Germinal center (tissue), 1 donor: ENCODE data around the gene MAP3K4.
"Not testable (repeated sequence)": the region's sequence is repeated elsewhere in the genome, so short reads cannot be mapped to it uniquely, and the experiment has no call there.

ENCODE experiments used
- DNase-seq: peaks from one replicate; pipeline ENCODE4 v3.0.0; 2012; ENCODE audit warnings: mixed read lengths, low spot score

The MAP3K4 gene

DNA sequence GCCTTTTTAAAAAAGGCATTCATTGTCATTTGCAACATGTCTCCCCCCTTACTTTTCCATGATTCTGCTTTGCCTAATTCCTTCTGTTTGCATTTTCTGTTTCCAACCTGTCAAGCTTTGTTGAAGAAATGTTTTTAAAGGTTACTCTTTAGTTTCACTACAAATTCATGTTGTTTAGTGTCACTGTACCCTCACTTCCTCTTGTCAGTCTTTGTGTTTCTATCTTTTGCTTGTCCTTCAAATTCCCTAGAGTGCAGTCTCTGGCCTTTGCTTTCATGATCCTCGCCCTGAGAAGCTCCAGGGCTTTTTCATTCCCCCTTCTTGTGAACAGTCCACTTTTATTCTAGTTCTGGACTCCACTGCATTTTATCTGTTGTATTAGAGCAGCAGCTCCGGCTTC is 90.6 kb downstream of the MAP3K4 start:
- DNase-seq, result no peak

DNA sequence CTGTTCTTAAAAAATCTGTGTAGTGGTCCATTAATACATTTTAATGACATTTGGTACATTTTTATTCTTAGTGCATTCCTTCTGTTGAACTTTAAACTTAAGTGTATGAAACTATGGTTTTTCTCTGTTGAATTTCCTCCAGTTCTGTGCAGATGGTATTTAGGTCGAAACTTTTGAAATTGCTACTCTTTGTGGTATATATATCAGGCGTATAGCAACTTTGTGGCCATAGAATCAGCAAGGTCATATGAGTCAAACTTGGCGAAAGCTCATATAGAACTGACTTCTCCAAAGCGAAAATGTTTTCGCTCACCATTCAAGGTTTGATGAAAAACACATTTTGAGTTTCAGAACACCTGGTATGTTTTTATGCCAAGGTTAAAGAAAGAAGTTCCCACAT is 93.7 kb downstream of the MAP3K4 start:
- DNase-seq, result no peak

DNA sequence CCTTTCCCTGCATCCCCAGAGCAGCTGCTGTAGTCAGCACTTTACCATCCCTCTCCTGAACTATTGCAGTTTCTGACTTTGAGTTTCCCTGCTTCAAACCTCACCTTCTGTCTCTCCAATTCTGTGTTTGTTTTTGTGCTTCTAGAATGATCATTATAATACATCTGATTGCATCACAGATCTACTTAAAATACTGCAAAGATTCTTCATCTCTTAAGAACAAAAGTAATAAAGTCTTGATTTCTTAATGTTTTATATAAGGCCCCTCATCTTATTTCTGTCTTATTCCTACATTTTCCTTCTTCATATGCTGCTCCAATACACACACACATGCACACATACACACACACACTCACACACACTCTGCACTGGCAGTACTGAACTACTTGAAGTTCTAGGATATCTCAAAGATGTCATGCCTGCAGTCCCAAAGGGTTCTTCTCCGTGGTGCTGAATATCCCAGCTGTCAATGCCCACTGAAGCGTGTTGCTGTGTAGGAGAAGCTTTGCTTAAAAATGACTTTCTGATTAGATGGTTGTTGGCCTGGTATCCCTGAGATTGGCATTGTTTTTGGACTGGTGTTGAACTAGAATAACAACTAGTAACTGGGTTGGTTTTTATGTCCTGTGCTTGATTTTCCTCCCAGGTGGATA is 97.2 kb downstream of the MAP3K4 start:
- DNase-seq, result no peak

DNA sequence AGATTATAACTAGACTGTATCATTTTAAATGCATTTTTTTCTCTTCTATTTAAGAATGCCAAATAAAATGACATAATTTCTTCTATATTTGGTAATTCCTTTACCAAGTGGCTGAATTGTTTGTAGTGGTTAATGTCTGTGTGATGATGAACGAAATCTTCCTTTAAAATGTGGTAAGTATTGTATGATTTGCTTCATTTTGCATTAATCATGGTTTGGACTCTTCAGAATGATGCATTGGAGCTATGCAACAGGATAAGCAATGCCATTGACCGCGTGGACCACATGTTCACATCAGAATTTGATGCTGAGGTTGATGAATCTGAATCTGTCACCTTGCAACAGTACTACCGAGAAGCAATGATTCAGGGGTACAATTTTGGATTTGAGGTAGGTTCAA is 99.6 kb downstream of the MAP3K4 start:
- DNase-seq, result no peak

DNA sequence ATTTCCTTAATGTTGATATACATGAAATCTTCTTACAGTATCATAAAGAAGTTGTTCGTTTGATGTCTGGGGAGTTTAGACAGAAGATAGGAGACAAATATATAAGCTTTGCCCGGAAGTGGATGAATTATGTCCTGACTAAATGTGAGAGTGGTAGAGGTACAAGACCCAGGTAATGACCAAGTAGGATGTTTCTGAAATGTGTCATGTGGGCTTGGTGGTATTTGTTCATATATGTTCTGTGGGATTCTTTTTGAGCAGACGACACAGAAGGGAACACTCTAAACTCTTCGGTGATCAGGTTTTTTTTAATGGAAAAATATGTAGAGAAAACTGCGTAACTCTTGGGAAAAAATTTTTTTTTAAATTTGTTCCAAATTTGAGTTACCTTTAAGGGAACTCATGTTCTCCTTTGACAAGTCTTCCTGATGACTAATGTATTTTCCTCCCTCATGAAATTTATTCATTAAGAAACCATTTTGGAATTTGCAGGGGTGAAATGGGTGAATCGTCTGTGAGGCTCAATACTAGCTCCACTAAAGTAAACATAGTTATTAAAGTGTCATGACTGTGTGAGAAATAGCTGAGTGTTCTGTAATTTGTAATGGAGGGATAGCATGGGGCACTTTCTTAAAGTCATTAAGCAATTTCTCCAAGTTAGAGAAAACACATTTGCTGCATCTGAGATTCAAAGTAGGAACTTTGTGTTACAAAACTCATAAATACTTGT is 100.6 kb downstream of the MAP3K4 start:
- DNase-seq, result no peak

DNA sequence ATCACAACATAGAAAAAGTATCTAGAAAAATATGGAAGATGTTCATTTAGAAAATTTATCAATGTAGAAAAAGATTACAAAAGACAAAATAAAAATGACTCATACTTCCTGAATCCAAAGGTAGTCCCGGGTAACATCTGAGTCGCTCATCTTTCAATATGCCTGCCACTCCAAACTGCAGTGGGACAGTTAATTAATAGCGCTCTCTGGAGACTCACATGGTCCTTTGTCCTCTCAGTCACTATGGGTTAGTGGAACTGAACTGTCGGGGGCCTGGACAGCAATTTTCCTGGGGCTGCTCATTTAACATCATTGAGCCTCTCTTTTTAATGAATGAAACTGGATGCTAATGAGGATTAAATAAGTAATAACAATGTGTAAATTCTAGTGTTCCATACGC is 103.4 kb downstream of the MAP3K4 start:
- no peak for DNase-seq

DNA sequence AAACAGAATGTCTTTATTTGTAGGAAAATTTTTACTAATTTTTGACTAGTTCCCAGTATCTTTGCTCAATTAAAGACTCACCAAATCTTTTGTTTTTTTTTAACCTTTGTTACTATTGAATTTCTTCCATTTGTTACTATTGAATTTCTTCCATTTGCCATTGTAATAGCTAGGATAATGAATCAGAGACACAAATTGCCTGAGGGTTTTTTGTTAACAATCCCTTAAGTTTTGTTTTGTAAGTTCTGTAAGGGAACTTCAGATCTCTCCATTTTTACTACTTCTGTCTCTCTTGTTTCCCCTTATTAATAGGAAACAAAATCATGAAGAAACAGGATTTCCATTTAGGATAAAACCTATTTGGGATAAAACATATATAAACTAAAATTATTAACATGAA is 104.3 kb downstream of the MAP3K4 start:
- no peak for DNase-seq

DNA sequence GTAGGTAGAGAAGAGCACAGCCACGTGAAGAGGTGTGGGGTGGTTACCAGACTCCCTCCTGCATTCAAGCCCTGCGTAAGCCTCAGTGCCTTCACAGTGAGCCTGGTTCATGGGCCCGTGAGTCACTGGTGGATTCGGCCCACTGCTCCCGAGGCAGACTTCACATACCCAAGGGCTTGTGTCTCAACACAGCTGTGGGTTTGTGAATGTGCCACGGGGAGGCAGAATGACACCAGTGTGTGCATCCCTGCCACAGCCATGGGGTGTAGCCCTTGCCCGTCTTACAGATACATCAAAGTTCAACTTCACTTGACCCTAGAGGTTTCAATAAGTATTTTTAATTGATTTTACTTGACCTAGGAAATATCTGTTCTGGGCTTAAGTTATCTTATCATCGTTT is 108.5 kb downstream of the MAP3K4 start:
- no peak for DNase-seq

DNA sequence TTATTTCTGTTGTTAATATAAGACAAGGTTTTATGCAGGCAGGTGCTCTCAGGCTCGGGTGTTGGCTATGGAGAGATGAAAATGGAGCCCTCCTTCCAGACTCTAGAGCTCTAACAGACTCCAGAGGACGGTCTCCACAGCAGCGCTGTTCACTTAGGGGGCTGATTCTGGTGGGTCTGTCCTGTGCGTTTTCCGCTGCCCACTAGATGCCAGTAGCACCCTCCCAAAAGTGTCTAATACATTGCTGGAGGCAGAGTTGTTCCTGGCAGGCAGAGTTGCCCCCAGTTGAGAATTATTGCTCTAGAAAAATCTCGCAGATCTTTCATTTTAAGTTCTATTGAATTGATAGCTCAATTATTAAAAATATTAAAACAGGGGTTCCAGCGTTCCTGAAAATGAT is 109.9 kb downstream of the MAP3K4 start:
- DNase-seq, result no peak

DNA sequence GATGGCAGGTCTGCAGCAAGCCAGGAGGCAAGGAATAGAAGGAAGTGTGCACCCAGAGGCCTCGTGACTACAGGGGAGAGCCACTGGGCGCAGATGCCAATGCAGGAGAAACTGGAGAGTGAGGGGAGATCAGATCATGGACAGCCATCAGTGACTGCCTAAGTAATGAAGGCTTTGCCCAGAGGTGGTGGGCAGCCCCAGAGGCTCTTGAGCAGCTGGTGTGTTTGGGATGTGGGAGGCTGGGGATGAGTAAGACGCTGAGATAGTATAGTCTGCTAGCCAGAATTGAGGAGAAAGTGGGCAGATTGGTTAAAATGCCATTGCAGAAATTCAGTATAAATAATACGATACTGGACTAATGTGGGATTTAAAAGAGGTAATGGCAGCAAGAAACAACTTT is 111.9 kb downstream of the MAP3K4 start:
- DNase-seq, result no peak

DNA sequence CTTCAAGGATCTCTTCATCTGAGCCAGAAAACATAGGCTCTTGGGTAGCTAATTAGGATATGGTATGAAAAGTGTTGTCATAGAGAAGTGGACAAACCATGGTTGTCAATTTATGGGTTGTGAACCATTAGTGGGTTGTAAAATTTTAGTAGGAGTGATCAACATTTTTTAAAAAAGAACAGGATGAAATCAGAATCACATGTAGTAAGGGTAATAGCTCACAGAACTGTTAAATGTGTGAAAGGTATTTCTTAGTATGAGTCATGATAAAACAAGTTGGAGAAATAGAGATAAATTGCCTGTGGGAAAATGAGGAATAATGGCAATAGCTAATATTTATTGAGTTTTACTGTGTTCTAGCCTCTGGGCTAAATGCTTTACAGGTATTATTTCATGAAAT is 113.4 kb downstream of the MAP3K4 start:
- DNase-seq, result no peak

DNA sequence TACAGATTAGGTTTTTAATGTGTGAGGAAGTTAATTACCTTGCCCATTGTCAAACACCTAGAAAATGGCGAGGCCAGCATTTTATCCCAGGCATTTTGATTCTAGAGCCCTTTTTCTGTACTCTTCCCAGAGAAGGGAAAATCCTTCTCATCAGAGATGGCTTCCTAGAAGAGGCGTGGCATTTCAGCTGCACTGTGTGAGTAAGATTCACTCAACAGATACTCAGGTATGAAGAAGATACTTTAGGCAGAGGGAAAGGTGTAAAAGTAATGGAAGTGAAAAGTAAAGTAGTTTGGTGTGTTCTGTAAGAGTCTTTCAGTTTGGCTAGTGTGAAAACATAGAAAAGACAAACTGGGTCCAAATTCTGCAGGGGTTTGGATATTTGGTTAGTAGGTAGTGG is 113.8 kb downstream of the MAP3K4 start:
- DNase-seq, result no peak

DNA sequence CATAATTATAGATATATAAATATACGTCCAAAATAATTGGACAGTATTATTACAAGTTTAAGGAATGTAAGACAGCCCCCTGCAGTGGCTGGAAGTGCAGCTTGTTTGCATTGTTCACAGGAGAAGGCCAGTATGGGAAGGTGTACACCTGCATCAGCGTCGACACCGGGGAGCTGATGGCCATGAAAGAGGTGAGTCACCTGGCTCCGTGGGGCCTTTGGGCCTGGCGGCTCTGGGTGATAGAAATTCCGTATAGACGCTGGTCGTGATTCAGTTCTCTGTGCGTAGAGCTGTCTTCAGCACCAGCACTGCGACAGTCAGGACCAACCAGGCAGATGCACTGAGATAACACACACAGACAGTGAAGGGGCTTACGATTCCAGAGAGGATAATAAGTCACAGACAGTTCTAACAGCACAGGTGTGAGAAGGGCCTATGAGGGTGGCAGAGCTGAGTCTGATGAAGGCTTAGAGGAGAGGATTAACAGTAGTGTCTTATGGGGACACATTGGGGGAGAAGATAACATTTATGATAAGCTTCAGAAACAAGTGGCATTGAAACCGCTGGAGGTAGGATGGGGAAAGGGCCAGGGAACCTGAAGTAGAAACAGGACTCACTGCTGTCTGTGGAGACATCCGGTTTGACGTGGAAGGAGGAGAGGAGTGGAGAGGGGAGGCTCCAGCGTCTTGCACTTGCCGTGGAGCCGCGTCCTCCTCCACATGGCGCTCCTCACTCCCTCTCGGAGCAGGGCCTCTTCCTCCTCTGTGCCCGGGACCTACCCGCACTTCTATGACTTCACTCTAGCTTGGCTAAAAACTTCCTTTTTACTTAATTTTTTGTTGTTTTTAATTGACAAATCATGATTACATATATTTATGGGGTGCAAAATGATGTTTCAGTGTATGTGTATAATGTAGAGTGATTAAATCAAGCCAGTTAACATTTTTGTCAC is 116.5 kb downstream of the MAP3K4 start:
- no peak for DNase-seq

DNA sequence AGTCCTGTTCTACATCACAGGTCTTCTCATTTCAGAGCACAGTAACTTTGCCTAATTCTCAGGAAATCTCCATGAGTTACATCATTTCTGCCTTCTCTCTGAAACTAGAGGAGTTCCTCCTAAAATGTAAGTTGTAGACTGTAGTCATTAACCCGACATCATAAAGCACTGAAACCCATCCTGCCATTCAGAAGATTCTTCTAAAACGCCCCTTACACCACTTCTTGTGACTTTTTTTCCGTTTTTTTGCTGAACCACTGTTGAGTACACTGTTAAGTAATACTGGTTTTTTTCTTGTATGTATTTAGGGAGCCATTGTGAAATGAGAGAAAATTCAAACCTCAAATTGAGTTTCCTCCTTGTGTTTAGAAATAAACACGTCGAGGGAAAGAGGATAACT is 117.3 kb downstream of the MAP3K4 start:
- DNase-seq, result no peak

DNA sequence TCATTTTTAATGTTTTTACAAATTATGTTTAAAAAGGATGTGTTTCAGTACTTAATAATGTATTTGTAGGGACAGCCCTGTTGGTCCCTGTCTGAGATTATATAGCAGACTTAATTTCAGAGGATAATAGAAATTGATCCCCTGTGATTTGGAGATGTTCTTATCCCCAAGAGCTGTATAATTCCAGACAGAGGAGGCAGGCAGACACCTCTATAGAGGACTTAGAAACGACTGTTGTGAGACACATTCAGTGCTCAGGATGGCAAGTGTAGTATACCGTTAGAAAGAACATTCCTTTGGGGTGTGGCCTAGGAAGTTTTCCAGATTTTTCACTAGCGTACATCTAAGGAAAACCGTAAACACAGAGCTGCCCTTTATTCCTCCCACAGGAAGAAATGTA is 117.8 kb downstream of the MAP3K4 start:
- DNase-seq, result no peak

DNA sequence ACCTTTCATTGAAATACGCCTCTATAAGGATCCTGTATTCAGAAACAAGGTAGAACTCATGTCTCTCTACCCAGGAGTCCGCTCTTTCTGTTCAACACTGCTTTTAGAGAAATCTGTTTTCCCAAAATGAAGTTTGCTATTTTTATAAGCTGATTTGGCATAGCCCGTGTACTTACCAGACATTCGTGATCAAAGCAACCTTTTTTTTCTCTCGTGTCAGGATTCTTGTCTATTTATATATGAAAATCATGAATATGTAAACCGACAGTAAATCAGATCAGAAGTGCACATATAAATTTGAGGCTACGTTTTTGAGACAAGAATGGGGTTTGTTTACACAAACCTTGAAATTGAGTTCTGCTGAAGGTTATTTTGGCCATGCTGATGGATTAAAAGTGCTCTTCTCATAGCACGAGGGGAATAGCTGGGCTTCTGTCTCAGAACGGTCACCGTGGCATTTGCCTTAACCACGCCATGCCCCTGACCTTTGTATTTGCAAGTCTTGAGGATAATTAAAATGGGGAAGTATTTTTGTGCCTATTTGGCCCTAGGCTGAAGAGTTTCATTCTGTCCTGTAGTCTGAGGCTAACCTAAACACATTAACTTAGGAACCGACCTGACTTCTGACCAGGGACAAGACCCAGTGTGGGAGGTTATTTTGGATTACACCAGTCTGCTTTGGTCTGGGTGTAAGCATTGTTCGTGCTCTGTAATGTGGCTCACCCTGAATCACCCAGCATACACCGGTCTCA is 118.6 kb downstream of the MAP3K4 start:
- no peak for DNase-seq

DNA sequence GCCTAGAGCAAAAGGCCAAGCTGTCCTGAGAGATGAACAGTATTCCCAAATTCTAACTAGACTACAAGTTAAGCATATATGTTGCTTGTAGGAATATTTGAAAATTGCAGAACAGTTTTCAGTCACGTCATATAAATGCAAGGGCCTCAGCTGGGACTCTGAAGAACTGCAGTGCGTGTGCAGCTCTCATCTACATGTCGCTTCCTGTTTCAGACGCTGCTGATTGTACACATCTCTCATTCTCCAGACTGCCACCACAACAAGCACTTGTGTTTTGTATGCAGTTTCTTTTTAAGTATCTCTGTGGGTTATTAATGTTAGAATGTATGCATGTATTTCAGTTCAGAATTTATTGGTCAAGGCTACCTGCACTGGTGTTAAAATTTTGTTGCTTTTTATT is 119.7 kb downstream of the MAP3K4 start:
- DNase-seq, result no peak

DNA sequence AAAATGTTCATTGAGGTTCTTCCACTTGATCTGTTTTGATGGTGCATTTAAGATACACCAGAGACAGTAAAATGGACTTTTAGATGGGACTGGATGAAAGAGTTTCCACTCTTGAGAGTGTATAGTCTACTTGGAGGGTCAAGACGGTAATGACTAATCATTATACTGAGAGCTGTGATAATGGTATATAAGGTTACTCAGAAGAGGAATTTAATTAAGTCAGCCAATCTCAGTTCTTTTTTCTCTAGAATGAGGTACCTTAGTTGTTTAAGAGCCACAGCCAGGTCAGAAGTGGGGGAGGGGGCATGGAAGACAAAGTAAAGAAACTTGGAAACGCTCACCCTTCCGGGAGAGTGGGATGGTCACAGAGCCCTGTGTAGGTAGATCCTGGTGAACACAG is 123.9 kb downstream of the MAP3K4 start:
- no peak for DNase-seq

DNA sequence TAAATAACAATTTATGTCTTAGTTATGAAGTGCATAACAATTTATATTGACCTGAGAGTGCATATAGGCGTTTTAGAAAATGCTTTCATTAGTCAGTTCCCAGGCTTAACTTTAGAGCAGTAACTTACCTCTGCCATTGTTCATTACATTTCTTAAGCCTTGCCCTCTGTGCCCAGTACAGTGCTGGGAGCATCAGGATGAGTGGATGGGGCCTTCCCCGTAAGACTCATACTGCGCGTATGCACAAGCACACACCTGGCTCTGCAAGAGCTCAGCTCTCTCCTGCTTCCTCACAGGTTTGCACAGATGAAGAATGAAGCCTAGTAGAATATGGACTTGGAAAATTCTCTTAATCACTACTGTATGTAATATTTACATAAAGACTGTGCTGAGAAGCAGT is 125.0 kb downstream of the MAP3K4 start:
- DNase-seq, result no peak

DNA sequence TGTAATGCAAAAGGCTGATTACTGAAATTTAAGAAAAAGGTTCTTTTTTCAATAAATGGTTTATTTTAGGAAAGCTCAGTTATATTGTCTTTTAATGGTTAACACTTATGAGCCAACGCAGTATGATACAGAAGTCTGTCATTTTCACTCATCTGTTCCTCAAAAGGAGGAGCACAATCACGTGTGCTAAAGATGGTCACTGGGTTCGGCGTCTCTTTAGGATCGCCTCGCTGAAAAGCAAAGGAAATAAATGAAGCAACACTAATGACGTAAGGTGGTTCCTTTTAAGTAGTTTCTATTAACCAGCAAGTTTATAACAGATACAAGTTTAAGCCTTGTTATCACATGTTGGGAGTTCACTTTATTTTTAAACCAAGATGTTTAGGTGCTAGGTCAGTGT is 125.7 kb downstream of the MAP3K4 start:
- DNase-seq, result no peak

DNA sequence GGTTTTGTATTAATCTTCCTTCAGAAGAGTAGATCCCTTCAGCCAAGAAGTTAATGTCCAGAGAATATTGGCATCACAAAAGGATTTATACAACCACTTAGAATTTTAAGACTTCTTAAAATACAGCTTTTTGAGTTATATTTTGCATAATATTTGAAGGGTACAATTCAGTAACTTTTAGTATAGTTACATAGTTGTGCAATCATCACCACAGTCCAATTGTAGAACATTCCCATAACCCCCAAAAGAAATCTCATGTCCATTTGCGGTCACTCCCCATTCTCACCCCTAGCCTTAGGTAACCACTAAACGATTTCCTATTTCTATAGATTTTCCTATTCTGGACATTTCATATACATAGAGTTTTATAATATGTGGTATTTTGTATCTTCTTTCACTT is 126.4 kb downstream of the MAP3K4 start:
- no peak for DNase-seq

DNA sequence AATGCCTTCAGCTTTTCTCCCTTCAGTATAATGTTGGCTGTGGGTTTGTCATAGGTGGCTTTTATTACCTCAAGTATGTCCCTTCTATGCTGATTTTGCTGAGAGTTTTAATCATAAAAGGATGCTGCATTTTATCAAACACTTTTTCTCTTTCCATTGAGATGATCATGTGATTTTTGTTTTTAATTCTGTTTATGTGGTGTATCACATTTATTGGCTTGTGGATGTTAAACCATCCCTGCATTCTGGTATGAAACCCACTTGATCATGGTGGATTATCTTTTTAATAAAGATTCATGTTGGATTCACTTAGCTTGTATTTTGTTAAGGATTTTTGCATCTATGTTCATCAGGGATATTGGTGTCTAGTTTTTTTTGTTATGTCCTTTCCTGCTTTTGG is 131.8 kb downstream of the MAP3K4 start:
- DNase-seq, result not testable (repeated sequence)
